GM19328 (cell line): ENCODE measurements around the gene BEX5.
"Not testable (repeated sequence)": the region's sequence is repeated elsewhere in the genome, so short reads cannot be mapped to it uniquely, and the experiment has no call there.

ENCODE experiments used
- ATAC-seq: cut with Tn5 transposase; IDR thresholded peaks from one replicate; pipeline ENCODE4 v1.9.1; 2021; ENCODE audit warnings: mild to moderate bottlenecking, moderate library complexity; ENCODE audit not compliant: unreplicated experiment

The BEX5 gene

DNA sequence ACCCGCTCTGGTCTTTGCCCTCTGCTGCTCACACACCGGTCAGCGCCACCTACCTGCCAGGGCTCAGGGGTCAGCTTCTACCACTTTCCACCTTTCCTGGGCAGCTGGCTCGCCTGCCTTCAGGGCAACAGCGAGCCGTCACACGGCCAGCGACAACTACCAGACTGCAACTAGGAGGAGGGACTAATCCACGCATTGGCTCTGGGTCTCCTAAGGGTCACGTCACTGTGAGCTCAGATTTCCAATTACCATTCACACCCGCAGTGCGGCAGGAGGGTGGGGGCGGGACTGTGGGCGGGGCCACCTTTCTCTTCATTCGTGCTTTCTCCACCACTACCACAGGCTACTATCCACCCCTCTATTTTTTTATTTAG, at the start of gene BEX5:
BEX5 (minus strand) TSS at position 172 of the 374 bp plus-strand sequence. CDS start 1,712 bp downstream, outside the sequence.
- peak; percentile 65 for ATAC-seq

- no peak for ATAC-seq
These were observed 30.4 kb upstream of the BEX5 start for GRCh38 chrX:102185967-102186720.

- peak; percentile 30 for ATAC-seq
These were observed 624 bp downstream of the BEX5 start for GRCh38 chrX:102154900-102155805.

GRCh38 chrX:102154218-102154860, 1.4 kb downstream of the BEX5 start:
- ATAC-seq, result no peak

GRCh38 chrX:102142274-102142673, 13.5 kb downstream of the BEX5 start, which contains the start of gene TCEAL6:
Gene TCEAL6 (minus strand): TSS chrX:102142481.
- ATAC-seq, result not testable (repeated sequence)

GRCh38 chrX:102141631-102142030, 14.1 kb downstream of the BEX5 start:
- not testable (repeated sequence) for ATAC-seq

DNA sequence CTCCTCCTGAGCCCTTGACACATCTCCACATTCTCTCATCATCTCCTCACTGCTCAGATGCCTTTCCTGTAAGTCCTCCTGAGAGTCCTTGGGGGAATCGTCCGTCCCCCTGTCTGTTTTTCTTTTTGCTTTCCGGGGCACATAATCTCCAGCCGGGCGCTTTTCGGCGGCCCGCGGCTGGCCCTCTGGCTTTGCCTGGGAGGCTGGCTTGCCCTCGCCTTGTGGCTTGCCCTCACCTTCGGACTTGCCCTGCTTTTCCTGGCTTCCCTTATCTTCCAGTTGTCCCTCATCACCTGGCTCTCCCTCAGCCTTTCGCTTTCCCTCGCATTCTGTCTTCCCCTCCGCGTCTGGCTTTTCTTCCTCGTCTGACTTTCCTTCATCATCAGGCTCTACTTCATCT, 14.9 kb downstream of the BEX5 start:
- not testable (repeated sequence) for ATAC-seq

DNA sequence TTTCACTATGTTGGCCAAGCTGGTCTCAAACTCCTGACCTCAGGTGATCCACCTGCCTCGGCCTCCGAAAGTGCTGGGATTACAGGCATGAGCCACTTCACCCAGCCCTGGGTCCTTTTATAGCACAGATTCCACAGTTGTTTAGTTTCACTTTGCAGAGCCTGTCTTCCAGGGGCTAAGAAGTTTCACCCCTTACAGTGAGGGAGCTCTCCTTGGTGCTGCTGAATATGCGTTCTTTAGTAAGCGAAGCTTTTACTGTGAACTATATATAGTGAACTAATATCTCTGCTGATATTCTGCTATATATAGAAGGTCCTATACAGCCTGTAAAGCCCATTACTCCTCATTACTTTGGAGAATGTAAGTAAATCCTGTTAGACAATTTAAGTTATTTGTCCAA, 17.7 kb downstream of the BEX5 start:
- ATAC-seq, result no peak

DNA sequence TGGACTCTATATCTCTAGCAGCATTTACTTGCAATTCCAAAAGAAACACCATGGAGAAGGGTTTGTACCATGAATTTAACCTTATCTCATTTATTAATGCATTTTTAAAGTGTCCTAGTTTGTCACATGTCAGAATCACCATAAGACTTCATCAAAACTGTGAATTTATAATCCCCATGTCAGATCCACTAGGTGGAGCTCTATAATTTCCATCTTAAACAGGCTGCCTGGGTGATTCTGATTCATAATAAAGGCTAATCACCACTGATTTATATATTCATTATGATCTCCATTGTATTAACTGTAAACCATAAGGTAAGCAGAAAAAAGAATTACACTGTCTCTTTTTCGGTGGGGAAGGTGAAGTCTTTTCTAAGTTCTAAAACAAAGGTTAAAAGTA, 26.3 kb downstream of the BEX5 start:
- ATAC-seq, result no peak

DNA sequence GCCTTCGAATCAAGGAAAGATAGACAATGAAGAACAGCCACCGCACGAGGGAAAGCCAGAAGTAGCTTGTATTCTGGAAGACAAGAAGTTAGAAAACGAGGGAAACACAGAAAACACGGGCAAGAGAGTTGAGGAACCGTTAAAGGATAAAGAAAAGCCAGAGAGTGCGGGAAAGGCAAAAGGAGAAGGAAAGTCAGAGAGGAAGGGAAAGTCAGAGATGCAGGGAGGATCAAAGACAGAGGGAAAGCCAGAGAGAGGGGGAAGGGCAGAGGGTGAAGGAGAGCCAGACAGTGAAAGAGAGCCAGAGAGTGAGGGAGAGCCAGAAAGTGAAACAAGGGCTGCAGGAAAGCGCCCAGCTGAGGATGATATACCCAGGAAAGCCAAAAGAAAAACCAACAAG, 28.9 kb downstream of the BEX5 start:
- ATAC-seq, result no peak

DNA sequence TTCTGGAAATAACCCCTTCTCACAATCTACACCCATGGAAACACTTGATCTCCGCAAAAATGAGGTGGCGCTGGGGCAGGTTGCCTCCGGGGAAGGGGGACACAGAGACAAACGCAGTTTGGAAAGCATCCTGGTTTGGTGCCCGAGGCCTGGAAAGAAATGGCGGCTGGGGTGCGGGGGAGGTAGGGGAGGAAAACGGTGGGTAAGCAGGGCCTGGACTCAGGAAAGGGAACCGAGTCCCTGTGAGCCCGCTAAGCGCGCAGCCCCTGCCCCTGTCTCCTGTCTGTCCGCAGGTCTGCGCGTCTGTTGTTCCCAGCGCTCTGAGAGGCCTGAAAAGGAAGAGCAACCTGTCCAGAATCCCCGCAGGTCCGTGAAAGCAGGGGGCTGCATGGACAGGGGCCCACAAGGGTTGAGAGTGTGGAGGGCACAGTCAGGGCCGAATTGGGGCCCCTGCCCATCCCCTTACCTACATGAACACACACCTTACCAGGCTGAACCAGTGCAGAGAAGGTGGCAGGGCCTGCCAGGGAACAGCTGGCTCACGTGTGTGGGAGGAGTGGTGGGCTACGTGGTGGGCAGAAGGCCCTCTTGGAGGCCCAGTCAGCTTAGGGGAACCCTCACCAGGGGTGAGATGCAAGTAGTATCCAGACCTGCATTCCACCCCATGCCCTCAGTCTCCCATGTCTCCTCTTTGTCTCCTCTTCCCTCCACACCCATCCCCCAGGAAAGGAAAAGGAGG, 29.5 kb downstream of the BEX5 start:
- ATAC-seq, result not testable (repeated sequence)

DNA sequence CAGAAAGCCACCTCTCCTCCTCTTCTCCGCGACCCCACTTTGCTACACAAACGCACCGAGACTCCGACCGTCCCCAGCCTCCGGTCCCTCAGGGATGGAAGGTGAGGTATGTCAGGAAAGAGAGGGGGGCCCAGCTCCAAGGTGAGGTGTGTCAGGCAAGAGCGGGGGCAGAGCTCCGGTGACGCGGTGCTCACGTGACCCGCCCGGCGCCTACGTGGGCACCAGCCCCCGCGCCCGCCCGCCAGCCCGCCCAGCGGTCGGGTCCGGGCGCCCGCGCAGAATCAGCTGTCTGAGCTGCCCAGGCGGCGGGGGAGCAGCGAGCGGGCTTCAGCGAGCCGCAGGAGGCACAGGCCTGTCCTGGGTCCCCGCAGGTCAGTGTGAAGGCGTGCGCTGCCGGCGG, 30.3 kb downstream of the BEX5 start, which contains the start of gene TCEAL2:
TCEAL2 (plus strand) TSS at position 244 of the 400 bp plus-strand sequence. CDS start 1,152 bp downstream, outside the sequence.
- not testable (repeated sequence) for ATAC-seq

DNA sequence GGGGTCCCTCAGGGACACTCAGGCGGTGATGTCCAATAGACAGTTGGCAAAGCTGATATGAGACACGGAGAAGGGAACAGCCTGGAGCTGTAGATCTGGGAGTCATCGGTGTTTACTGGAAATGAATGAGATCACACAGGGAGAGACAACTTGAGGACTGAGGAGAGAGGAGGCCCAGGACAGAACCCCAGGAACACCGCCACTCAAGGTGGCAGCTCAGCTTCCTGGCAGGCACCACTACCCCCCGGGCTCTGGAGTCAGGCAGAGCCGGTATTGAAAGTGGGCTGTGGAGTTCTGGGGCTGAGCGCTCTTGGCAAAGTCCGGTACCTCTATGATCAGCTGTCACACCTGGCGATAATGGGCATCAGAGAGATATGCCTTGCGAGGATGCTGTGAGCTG, 30.8 kb downstream of the BEX5 start:
- ATAC-seq, result not testable (repeated sequence)

GRCh38 chrX:102115748-102116147, 40.0 kb downstream of the BEX5 start:
- ATAC-seq, result no peak

GRCh38 chrX:102113367-102113766, 42.4 kb downstream of the BEX5 start:
- no peak for ATAC-seq
